HCT116 (cell line): ENCODE data around the gene ADARB2. TPM values are rescaled to one million over a fixed set of nuclear protein-coding genes. Genes with fewer than 3 reads are reported as not detected.

Experiments used
- ATAC-seq: fragments of 200-7000 bp; cut with Tn5 transposase; 2 replicates; pipeline ENCODE4 v1.9.1; 2020; ENCODE audit warnings: mild to moderate bottlenecking, moderate library complexity
- BruUV-seq: library from RNA; stranded (reverse); fragments of 400-500 nt; replicated peaks from 2 replicates; lab custom pipeline; 2021; lab: Mats Ljungman, UMichigan
- CTCF ChIA-PET: fragments of 300-600 bp; sonication (Branson Sonifier 250); formaldehyde crosslinking; loops from one replicate; lab custom pipeline; 2021; ENCODE audit warnings: antibody characterized with exemption; lab: Charles Lee
- POLR2A ChIA-PET: fragments of 300-600, 350-600 bp; sonication (Branson Sonifier 250); formaldehyde crosslinking; loops from one replicate; lab custom pipeline; 2021; ENCODE audit warnings: antibody characterized with exemption; lab: Charles Lee
- RAD21 ChIA-PET, 2 experiments: fragments of 300-600 bp; sonication (Branson Sonifier 250); formaldehyde crosslinking; loops; one replicate each; lab custom pipeline; 2023; ENCODE audit warnings: low total read pairs in 2 of 2; ENCODE audit not compliant: uncharacterized antibody in 2 of 2, unreplicated experiment in 2 of 2, low non-redundant PET in 1 of 2; lab: Charles Lee
- DNase-seq: peaks from one replicate; pipeline ENCODE4 v3.0.0-alpha.2; 2010; ENCODE audit warnings: low read depth, low spot score
- H2AFZ ChIP-seq: fragments of 200-600 bp; shearing (Covaris generic), sonication (generic); 2 replicates; pipeline ENCODE4 v1.6.1; 2017; ENCODE audit warnings: low read depth, mixed run types, mixed read lengths, antibody characterized with exemption, low read length; ENCODE audit not compliant: poor library complexity, severe bottlenecking
- H3K27ac ChIP-seq: 2 replicates; pipeline ENCODE4 v1.5.1; 2012; ENCODE audit warnings: low read depth, low read length
- H3K27me3 ChIP-seq: fragments of 200-600 bp; sonication (generic); 2 replicates; pipeline ENCODE4 v1.6.1; 2016; ENCODE audit warnings: mixed run types, low read length, mixed read lengths; ENCODE audit not compliant: insufficient read depth
- H3K36me3 ChIP-seq, 2 experiments: fragments of 200-500 bp in 1 of 2; fragments of 200-600 bp in 1 of 2; sonication (Bioruptor generic) in 1 of 2; sonication (generic) in 1 of 2; 2 replicates each; pipeline versions ENCODE4 v1.5.1 to v1.6.1; 2014 to 2016; ENCODE audit warnings: low read length in 2 of 2, inconsistent platforms in 1 of 2, mixed read lengths in 1 of 2, mixed run types in 1 of 2; ENCODE audit not compliant: insufficient read depth in 2 of 2, control insufficient read depth in 1 of 2
- H3K4me1 ChIP-seq, 2 experiments: fragments of 200-600 bp in 1 of 2; sonication (generic) in 1 of 2; 2 replicates each; pipeline versions ENCODE4 v1.5.1 to v1.6.1; 2012 to 2017; ENCODE audit warnings: low read length in 2 of 2, inconsistent platforms in 1 of 2, mild to moderate bottlenecking in 1 of 2, mixed read lengths in 1 of 2, mixed run types in 1 of 2, moderate library complexity in 1 of 2; ENCODE audit not compliant: insufficient read depth in 2 of 2, control insufficient read depth in 1 of 2
- H3K4me2 ChIP-seq: fragments of 200-600 bp; sonication (generic); 2 replicates; pipeline ENCODE4 v1.6.1; 2017; ENCODE audit warnings: mixed run types, low read length, mixed read lengths
- H3K4me3 ChIP-seq, 2 experiments: fragments of 200-600 bp in 1 of 2; sonication (generic) in 1 of 2; replicated peaks in 1 of 2; 2 replicates each; pipeline ENCODE4 v1.5.1; 2011 to 2016; ENCODE audit warnings: low read length in 2 of 2, control low read depth in 1 of 2, low read depth in 1 of 2, mild to moderate bottlenecking in 1 of 2, mixed read lengths in 1 of 2, mixed run types in 1 of 2
- H3K79me2 ChIP-seq: fragments of 200-600 bp; sonication (generic); 2 replicates; pipeline ENCODE4 v1.6.1; 2017; ENCODE audit warnings: mild to moderate bottlenecking, mixed run types, low read length, moderate library complexity, mixed read lengths; ENCODE audit not compliant: insufficient read depth
- H3K9ac ChIP-seq: fragments of 200-600 bp; sonication (generic); 2 replicates; pipeline ENCODE4 v1.6.1; 2016; ENCODE audit warnings: low read length, mixed read lengths
- H3K9me2 ChIP-seq: fragments of 200-600 bp; sonication (generic), shearing (Covaris generic); 2 replicates; pipeline ENCODE4 v1.6.1; 2017; ENCODE audit warnings: mixed run types, mild to moderate bottlenecking, moderate library complexity; ENCODE audit not compliant: insufficient read depth
- H3K9me3 ChIP-seq, 2 experiments: fragments of 200-500 bp in 1 of 2; fragments of 200-600 bp in 1 of 2; sonication (Bioruptor generic) in 1 of 2; sonication (generic) in 1 of 2; 2 replicates each; pipeline ENCODE4 v1.6.1; 2014 to 2017; ENCODE audit warnings: low read length in 2 of 2, mixed read lengths in 2 of 2, inconsistent platforms in 1 of 2, low read depth in 1 of 2, mild to moderate bottlenecking in 1 of 2, mixed run types in 1 of 2, moderate library complexity in 1 of 2; ENCODE audit not compliant: control insufficient read depth in 1 of 2, insufficient read depth in 1 of 2
- H4K20me1 ChIP-seq: fragments of 200-600 bp; sonication (generic), shearing (Covaris generic); 2 replicates; pipeline ENCODE4 v1.6.1; 2017; ENCODE audit warnings: mixed run types, mild to moderate bottlenecking, moderate library complexity; ENCODE audit not compliant: insufficient read depth
- CBX3 ChIP-seq: IDR thresholded peaks from 2 replicates; pipeline ENCODE4 v1.6.1; 2012; ENCODE audit warnings: low read depth
- ELF1 ChIP-seq: IDR thresholded peaks from 2 replicates; pipeline ENCODE4 v1.6.1; 2012; ENCODE audit warnings: low read depth, borderline replicate concordance
- EZH2phosphoT487 ChIP-seq: fragments of 200-600 bp; IDR thresholded peaks from 2 replicates; pipeline ENCODE4 v1.6.1; 2018; ENCODE audit warnings: antibody characterized with exemption, borderline replicate concordance
- FOSL1 ChIP-seq: IDR thresholded peaks from 2 replicates; pipeline ENCODE4 v1.6.1; 2012; ENCODE audit warnings: low read depth
- JUND ChIP-seq: IDR thresholded peaks from 2 replicates; pipeline ENCODE4 v1.6.1; 2012
- RAD21 ChIP-seq: IDR thresholded peaks from 2 replicates; pipeline ENCODE4 v1.6.1; 2012; ENCODE audit warnings: low read depth, mild to moderate bottlenecking
- SIN3A ChIP-seq: IDR thresholded peaks from 2 replicates; pipeline ENCODE4 v1.6.1; 2012; ENCODE audit warnings: low read depth
- SP1 ChIP-seq: IDR thresholded peaks from 2 replicates; pipeline ENCODE4 v1.6.1; 2012; ENCODE audit warnings: low read depth
- intact Hi-C: fragments of 100-400 bp; cut with micrococcal nuclease; formaldehyde crosslinking; loops from 2 replicates; pipeline ENCODE4 v1.10.0; 2022
- total RNA-seq: library from RNA; stranded (reverse); gene quantifications from one replicate; pipeline ENCODE4 v1.2.1, GENCODE V29; 2021; ENCODE audit not compliant: unreplicated experiment
- TF ChIP-seq, protein P1 (sequence below), 3 experiments: fragments of 200-600 bp in 1 of 3; sonication (generic) in 1 of 3; IDR thresholded peaks in 2 of 3; conservative IDR thresholded peaks in 1 of 3; 2 replicates each; pipeline ENCODE4 v1.5.1; 2012 to 2017; ENCODE audit warnings: low read depth in 2 of 3, low read length in 2 of 3, antibody characterized with exemption in 1 of 3, borderline replicate concordance in 1 of 3, control low read depth in 1 of 3, mild to moderate bottlenecking in 1 of 3, mixed read lengths in 1 of 3, mixed run types in 1 of 3, moderate library complexity in 1 of 3; ENCODE audit not compliant: insufficient read depth in 1 of 3
- TF ChIP-seq, protein P2 (sequence below): IDR thresholded peaks from 2 replicates; pipeline ENCODE4 v1.6.1; 2012
- TF ChIP-seq, protein P3 (sequence below): IDR thresholded peaks from 2 replicates; pipeline ENCODE4 v1.6.1; 2011; ENCODE audit warnings: mild to moderate bottlenecking, low read length, moderate library complexity; ENCODE audit not compliant: insufficient replicate concordance; ENCODE audit errors: extremely low read depth

Gene ADARB2
- total RNA-seq, 1 experiment from 2014 or later = not detected

DNA sequence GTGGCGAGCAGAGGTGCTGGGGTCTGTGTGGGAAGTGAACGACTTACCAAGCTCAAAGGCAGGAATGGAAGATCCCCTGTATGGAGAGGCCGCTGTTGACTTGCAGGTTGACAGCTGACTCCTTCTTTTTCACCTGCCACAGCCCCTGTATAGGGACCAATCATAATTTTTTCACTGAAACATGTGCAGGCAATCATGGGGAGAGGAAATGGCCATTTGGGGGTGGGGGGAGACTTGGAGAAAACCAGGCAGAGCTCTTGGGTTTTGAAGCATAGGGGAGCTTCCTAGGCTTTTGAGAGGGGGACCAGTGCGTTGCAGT, 579.8 kb downstream of the ADARB2 start:
- TF ChIP-seq, protein P1, sequence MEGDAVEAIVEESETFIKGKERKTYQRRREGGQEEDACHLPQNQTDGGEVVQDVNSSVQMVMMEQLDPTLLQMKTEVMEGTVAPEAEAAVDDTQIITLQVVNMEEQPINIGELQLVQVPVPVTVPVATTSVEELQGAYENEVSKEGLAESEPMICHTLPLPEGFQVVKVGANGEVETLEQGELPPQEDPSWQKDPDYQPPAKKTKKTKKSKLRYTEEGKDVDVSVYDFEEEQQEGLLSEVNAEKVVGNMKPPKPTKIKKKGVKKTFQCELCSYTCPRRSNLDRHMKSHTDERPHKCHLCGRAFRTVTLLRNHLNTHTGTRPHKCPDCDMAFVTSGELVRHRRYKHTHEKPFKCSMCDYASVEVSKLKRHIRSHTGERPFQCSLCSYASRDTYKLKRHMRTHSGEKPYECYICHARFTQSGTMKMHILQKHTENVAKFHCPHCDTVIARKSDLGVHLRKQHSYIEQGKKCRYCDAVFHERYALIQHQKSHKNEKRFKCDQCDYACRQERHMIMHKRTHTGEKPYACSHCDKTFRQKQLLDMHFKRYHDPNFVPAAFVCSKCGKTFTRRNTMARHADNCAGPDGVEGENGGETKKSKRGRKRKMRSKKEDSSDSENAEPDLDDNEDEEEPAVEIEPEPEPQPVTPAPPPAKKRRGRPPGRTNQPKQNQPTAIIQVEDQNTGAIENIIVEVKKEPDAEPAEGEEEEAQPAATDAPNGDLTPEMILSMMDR (IDR thresholded peaks at IDR 0.05 in 2 of 3, conservative IDR thresholded peaks at IDR 0.05 in 1 of 3; ENCODE audit: borderline replicate concordance in 1 of 3, insufficient read depth in 1 of 3, low read depth in 2 of 3, low read length in 2 of 3) = no peak
- TF ChIP-seq RAD21 (no peak), EZH2phosphoT487 (no peak), SIN3A (no peak), ELF1 (no peak), FOSL1 (no peak), JUND (no peak), CBX3 (no peak), SP1 (no peak)
- TF ChIP-seq, protein P2, sequence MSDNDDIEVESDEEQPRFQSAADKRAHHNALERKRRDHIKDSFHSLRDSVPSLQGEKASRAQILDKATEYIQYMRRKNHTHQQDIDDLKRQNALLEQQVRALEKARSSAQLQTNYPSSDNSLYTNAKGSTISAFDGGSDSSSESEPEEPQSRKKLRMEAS = no peak
- TF ChIP-seq, protein P3, sequence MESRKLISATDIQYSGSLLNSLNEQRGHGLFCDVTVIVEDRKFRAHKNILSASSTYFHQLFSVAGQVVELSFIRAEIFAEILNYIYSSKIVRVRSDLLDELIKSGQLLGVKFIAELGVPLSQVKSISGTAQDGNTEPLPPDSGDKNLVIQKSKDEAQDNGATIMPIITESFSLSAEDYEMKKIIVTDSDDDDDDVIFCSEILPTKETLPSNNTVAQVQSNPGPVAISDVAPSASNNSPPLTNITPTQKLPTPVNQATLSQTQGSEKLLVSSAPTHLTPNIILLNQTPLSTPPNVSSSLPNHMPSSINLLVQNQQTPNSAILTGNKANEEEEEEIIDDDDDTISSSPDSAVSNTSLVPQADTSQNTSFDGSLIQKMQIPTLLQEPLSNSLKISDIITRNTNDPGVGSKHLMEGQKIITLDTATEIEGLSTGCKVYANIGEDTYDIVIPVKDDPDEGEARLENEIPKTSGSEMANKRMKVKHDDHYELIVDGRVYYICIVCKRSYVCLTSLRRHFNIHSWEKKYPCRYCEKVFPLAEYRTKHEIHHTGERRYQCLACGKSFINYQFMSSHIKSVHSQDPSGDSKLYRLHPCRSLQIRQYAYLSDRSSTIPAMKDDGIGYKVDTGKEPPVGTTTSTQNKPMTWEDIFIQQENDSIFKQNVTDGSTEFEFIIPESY = no peak

More for the DNA sequence above, 579.8 kb downstream of the ADARB2 start:
- no peaks in the 10 kb centered on the region for H3K9me2 ChIP-seq
- no peaks in the 10 kb centered on the region for H3K4me1 ChIP-seq
- POLR2A ChIA-PET = no interaction called here
- H3K4me2 ChIP-seq = no peak overlapping the region
- no TSS peak for BruUV-seq
- no peaks in the 10 kb centered on the region for H3K9me3 ChIP-seq
- H3K27me3 ChIP-seq = peaks cover 10% of the 10 kb centered on the region; the same call in 1 of the 2 replicates
- no peak overlapping the region for H3K4me3 ChIP-seq
- RAD21 ChIA-PET = no interaction called here
- no peak overlapping the region for H3K9ac ChIP-seq
- no peaks in the 10 kb centered on the region for H4K20me1 ChIP-seq
- H3K79me2 ChIP-seq = no peaks in the 10 kb centered on the region
- no peak overlapping the region for H3K27ac ChIP-seq
- ATAC-seq (no peak), DNase-seq (no peak)
- H2AFZ ChIP-seq = no peak overlapping the region
- CTCF ChIA-PET = no interaction called here
- intact Hi-C loops = no loop called here
- H3K36me3 ChIP-seq = no peaks in the 10 kb centered on the region
